ENCODE data around the gene TACR3. TPM values are rescaled to one million over a fixed set of nuclear protein-coding genes. Genes with fewer than 3 reads are reported as not detected.
"Not testable (repeated sequence)": the region's sequence is repeated elsewhere in the genome, so short reads cannot be mapped to it uniquely, and the experiment has no call there.

The TACR3 gene
- total RNA-seq, 4 donors from 2014 or later: not detected

DNA sequence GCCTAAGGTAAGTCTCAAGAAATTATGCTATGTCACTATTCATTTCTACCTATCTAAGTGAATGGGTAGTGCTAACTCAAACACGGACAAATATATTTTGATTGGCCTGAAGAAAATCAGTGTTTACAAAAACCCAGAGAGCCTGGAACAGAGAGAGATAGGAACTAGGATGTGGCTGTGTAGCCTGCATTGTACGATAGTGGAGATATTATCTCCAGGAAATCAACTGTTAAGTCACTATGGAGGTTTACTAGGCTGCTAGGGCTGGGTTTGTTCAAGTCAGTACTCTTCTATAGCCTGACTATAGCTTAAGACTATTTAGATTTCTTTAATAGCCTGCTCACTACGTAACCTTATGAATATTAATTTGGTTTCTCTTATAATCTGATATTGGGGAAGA is 127.9 kb downstream of the TACR3 start:
- no peaks in the 10 kb centered on the region for H3K27me3 ChIP-seq
- intact Hi-C loops (cut with DNase I; ENCODE audit: low total_unique reads): no loop called here
- no peak for DNase-seq
- H3K36me3 ChIP-seq: no peaks in the 10 kb centered on the region
- no peak for TF ChIP-seq POLR2A (IDR thresholded peaks at IDR 0.05)
- TF ChIP-seq, protein P1, sequence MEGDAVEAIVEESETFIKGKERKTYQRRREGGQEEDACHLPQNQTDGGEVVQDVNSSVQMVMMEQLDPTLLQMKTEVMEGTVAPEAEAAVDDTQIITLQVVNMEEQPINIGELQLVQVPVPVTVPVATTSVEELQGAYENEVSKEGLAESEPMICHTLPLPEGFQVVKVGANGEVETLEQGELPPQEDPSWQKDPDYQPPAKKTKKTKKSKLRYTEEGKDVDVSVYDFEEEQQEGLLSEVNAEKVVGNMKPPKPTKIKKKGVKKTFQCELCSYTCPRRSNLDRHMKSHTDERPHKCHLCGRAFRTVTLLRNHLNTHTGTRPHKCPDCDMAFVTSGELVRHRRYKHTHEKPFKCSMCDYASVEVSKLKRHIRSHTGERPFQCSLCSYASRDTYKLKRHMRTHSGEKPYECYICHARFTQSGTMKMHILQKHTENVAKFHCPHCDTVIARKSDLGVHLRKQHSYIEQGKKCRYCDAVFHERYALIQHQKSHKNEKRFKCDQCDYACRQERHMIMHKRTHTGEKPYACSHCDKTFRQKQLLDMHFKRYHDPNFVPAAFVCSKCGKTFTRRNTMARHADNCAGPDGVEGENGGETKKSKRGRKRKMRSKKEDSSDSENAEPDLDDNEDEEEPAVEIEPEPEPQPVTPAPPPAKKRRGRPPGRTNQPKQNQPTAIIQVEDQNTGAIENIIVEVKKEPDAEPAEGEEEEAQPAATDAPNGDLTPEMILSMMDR (IDR thresholded peaks at IDR 0.05): no peak
- no peak overlapping the region for H3K4me3 ChIP-seq
- no peaks in the 10 kb centered on the region for H3K9me3 ChIP-seq
- no peak overlapping the region for H3K27ac ChIP-seq
- H3K4me1 ChIP-seq: no peaks in the 10 kb centered on the region

GRCh38 chr4:103567591-103567990 is 152.2 kb downstream of the TACR3 start:
- Histone ChIP-seq H3K27me3 (no peaks in the 10 kb centered on the region), H3K27ac (no peak overlapping the region), H3K9me3 (no peaks in the 10 kb centered on the region), H3K36me3 (no peaks in the 10 kb centered on the region), H3K4me3 (no peak overlapping the region), H3K4me1 (no peaks in the 10 kb centered on the region)
- intact Hi-C loops (cut with DNase I; ENCODE audit: low total_unique reads): no loop called here
- no peak for DNase-seq
- TF ChIP-seq, protein P1 (IDR thresholded peaks at IDR 0.05): no peak
- TF ChIP-seq POLR2A (IDR thresholded peaks at IDR 0.05): no peak

DNA sequence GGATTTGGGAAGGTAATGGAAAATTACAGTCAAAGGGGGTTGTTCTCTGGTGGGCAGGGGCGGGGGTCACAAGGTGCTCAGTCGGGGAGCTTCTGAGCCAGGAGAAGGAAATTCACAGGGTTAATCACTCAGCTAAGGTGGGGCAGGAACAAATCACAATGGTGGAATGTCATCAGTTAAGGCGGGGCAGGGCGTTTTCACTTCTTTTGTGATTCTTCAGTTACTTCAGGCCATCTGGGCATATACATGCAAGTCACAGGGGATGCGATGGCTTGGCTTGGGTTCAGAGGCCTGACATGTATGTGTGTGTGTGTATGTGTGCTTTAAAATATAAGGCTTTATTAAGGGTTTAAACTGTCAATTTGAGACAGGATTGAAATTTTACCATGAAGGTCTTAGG is 160.6 kb downstream of the TACR3 start:
- H3K9me3 ChIP-seq; H3K36me3 ChIP-seq; H3K27me3 ChIP-seq; intact Hi-C loops (cut with DNase I; ENCODE audit: low total_unique reads); H3K27ac ChIP-seq; DNase-seq; H3K4me1 ChIP-seq; H3K4me3 ChIP-seq: not testable (repeated sequence)
